K562 (cell line): Measurements from ENCODE around the gene ELOB. TPM values are rescaled to one million over a fixed set of nuclear protein-coding genes. Genes with fewer than 3 reads are reported as not detected.

Experiments used
- E2F1 ChIP-seq: sonication (generic); formaldehyde crosslinking; IDR thresholded peaks from 2 replicates; pipeline ENCODE4 v1.8.1; 2023; ENCODE audit warnings: mild to moderate bottlenecking, missing genetic modification reagents, moderate library complexity
- ELF1 ChIP-seq: fragments of 200-800 bp; sonication (Bioruptor generic); IDR thresholded peaks from 2 replicates; pipeline ENCODE4 v1.6.1; 2016; ENCODE audit warnings: missing genetic modification characterization, missing compliant biosample characterization
- FOXK2 ChIP-seq, 2 experiments: fragments of 450-650 bp; IDR thresholded peaks in 1 of 2; conservative IDR thresholded peaks in 1 of 2; 2 replicates each; pipeline ENCODE4 v1.6.1; 2016; ENCODE audit warnings: low read depth in 2 of 2, mild to moderate bottlenecking in 1 of 2
- HDAC2 ChIP-seq: fragments of 450-650 bp; IDR thresholded peaks from 2 replicates; pipeline ENCODE4 v1.6.1; 2016; ENCODE audit warnings: mild to moderate bottlenecking
- MCM7 ChIP-seq, 2 experiments: fragments of 450-650 bp; IDR thresholded peaks; 2 replicates each; pipeline ENCODE4 v1.6.1; 2016 to 2018
- MLLT1 ChIP-seq, 2 experiments: fragments of 450-650 bp; IDR thresholded peaks; 2 replicates each; pipeline ENCODE4 v1.6.1; 2016
- MLX ChIP-seq, 2 experiments: fragments of 450-650 bp in 1 of 2; sonication (generic) in 1 of 2; formaldehyde crosslinking; conservative IDR thresholded peaks; 2 replicates each; pipeline versions ENCODE4 v1.4.0 to v1.8.1; 2020 to 2022; ENCODE audit warnings: mild to moderate bottlenecking in 1 of 2, missing genetic modification reagents in 1 of 2
- PATZ1 ChIP-seq: fragments of 250-450 bp; sonication (Bioruptor Pico); IDR thresholded peaks from 2 replicates; pipeline ENCODE4 v1.5.0; 2020; ENCODE audit warnings: mild to moderate bottlenecking, borderline replicate concordance
- PCBP1 ChIP-seq: fragments of 200-400 bp; formaldehyde crosslinking; IDR thresholded peaks from 2 replicates; pipeline ENCODE4 v1.6.1; 2018; ENCODE audit warnings: mild to moderate bottlenecking, low read depth, low read length; ENCODE audit not compliant: poor library complexity, severe bottlenecking
- POLR2A ChIP-seq: fragments of 450-650 bp; conservative IDR thresholded peaks from 2 replicates; pipeline ENCODE4 v1.6.1; 2016
- RAD21 ChIP-seq, 2 experiments: fragments of 250-450 bp in 1 of 2; fragments of 450-650 bp in 1 of 2; sonication (Bioruptor Pico) in 1 of 2; formaldehyde crosslinking in 1 of 2; IDR thresholded peaks in 1 of 2; conservative IDR thresholded peaks in 1 of 2; 2 replicates each; pipeline versions ENCODE4 v1.4.0 to v1.8.0; 2020 to 2022; ENCODE audit warnings: mild to moderate bottlenecking in 2 of 2, moderate library complexity in 1 of 2
- RFX1 ChIP-seq: fragments of 450-650 bp; IDR thresholded peaks from 2 replicates; pipeline ENCODE4 v1.6.1; 2016; ENCODE audit warnings: mild to moderate bottlenecking, moderate library complexity
- VEZF1 ChIP-seq: fragments of 200-800 bp; sonication (Bioruptor generic); IDR thresholded peaks from 2 replicates; pipeline ENCODE4 v1.6.1; 2017; ENCODE audit warnings: missing genetic modification characterization, missing compliant biosample characterization
- ZBTB26 ChIP-seq: fragments of 450-650 bp; formaldehyde crosslinking; IDR thresholded peaks from 2 replicates; pipeline ENCODE4 v1.4.0; 2022; ENCODE audit warnings: missing genetic modification characterization
- ZNF583 ChIP-seq: fragments of 250-450 bp; sonication (Bioruptor Pico); IDR thresholded peaks from 2 replicates; pipeline ENCODE4 v1.4.0; 2020
- ZNF655 ChIP-seq: fragments of 250-450 bp; sonication (Bioruptor Pico); IDR thresholded peaks from 2 replicates; pipeline ENCODE4 v1.5.0; 2021
- ZNF766 ChIP-seq: fragments of 200-800 bp; sonication (Bioruptor generic); conservative IDR thresholded peaks from 2 replicates; pipeline ENCODE4 v1.6.1; 2016; ENCODE audit warnings: missing genetic modification characterization, missing compliant biosample characterization
- polyA plus RNA-seq, 8 experiments: library from polyadenylated mRNA; depleted of rRNA in 4 of 8; stranded (reverse) in 5 of 8; unstranded in 3 of 8; fragments of >200 nt; fragmentation: Nextera tagmentation in 2 of 8; fragmentation: Illumina TruSeq in 1 of 8; extraction: Ambion mirVana in 2 of 8; extraction: Trizol in 1 of 8; gene quantifications; 2 replicates each; pipeline versions ENCODE4 v1.2.1 to v1.2.3, GENCODE V29; 2011 to 2014; ENCODE audit warnings: inconsistent platforms in 1 of 8, missing spikeins in 1 of 8
- total RNA-seq, 7 experiments: library from RNA; depleted of rRNA in 6 of 7; stranded (reverse); fragments of >200 nt in 6 of 7; fragmentation: Illumina TruSeq in 2 of 7; extraction: Trizol in 2 of 7; gene quantifications; 2 replicates each; pipeline versions ENCODE4 v1.2.1 to v1.2.3, GENCODE V29; 2011 to 2021; ENCODE audit warnings: low replicate concordance in 1 of 7

ELOB gene
- total and polyA plus RNA-seq, 9 of the 15 experiments (the other 6 are each of a cell fraction or from before 2014, with no cell fraction given) = 63.2 to 791 (median 237) TPM

- TF ChIP-seq ZNF655 (no peak), MCM7 (IDR thresholded peaks at IDR 0.05) (no peak), ZNF766 (CRISPR knock-in tag) (no peak), PCBP1 (no peak), RAD21 (CRISPR knock-in tag; conservative IDR thresholded peaks at IDR 0.05 in 1 of 2, IDR thresholded peaks at IDR 0.05 in 1 of 2) (no peak), ZNF583 (CRISPR knock-in tag) (no peak), VEZF1 (peak; percentile 70), MLLT1 (IDR thresholded peaks at IDR 0.05) (no peak), RFX1 (no peak), PATZ1 (CRISPR knock-in tag) (no peak), E2F1 (CRISPR knock-in tag) (no peak), ELF1 (tag) (peak; percentile 73; the same call in 1 of the 2 replicates), MLX (CRISPR knock-in tag; conservative IDR thresholded peaks at IDR 0.05) (no peak), HDAC2 (0 out of 2 replicates have a peak, but pooled peaks have one; percentile 26), ZBTB26 (CRISPR knock-in tag) (no peak), FOXK2 (conservative IDR thresholded peaks at IDR 0.05 in 1 of 2, IDR thresholded peaks at IDR 0.05 in 1 of 2; ENCODE audit: low read depth in 2 of 2) (peak; percentile 50 to 53; a peak in 2 of 4 replicates), POLR2A (no peak)
These were observed 18.5 kb upstream of the ELOB start (continued) for GRCh38 chr16:2795395-2796143.
